K562 (cell line): ENCODE data around the gene IL6ST. TPM values are rescaled to one million over a fixed set of nuclear protein-coding genes. Genes with fewer than 3 reads are reported as not detected.

Experiments
- BACH1 ChIP-seq: fragments of 200-800 bp; sonication (Bioruptor generic); IDR thresholded peaks from 2 replicates; pipeline ENCODE4 v1.6.1; 2016; ENCODE audit warnings: missing genetic modification characterization, missing compliant biosample characterization
- CBX1 ChIP-seq: sonication (generic); IDR thresholded peaks from 2 replicates; pipeline ENCODE4 v1.6.1; 2016; ENCODE audit warnings: antibody characterized with exemption, low read depth, mild to moderate bottlenecking
- EP300 ChIP-seq: IDR thresholded peaks from 2 replicates; pipeline ENCODE4 v1.6.1; 2012; ENCODE audit warnings: low read length, improper control_type of control experiment
- ETV6 ChIP-seq, 3 experiments: fragments of 150-350 bp in 1 of 3; sonication (generic) in 1 of 3; formaldehyde crosslinking in 1 of 3; IDR thresholded peaks; 2 replicates each; pipeline versions ENCODE4 v1.6.1 to v1.8.0; 2014 to 2022; ENCODE audit warnings: borderline replicate concordance in 2 of 3, low read depth in 2 of 3, antibody characterized with exemption in 1 of 3, low read length in 1 of 3, mild to moderate bottlenecking in 1 of 3, missing genetic modification reagents in 1 of 3
- GTF2A2 ChIP-seq: IDR thresholded peaks from 2 replicates; pipeline ENCODE4 v1.6.1; 2016; ENCODE audit warnings: mild to moderate bottlenecking, missing genetic modification characterization, missing compliant biosample characterization
- KAT8 ChIP-seq: fragments of 450-650 bp; IDR thresholded peaks from 2 replicates; pipeline ENCODE4 v1.6.1; 2016; ENCODE audit warnings: low read depth, mild to moderate bottlenecking
- KDM5B ChIP-seq: fragments of 200-600 bp; sonication (generic); IDR thresholded peaks from 2 replicates; pipeline ENCODE4 v1.6.1; 2012; ENCODE audit warnings: low read depth, mild to moderate bottlenecking, moderate library complexity, low read length, control low read depth, inconsistent platforms; ENCODE audit not compliant: insufficient replicate concordance
- MECOM ChIP-seq: fragments of 250-450 bp; sonication (Bioruptor Pico); IDR thresholded peaks from 2 replicates; pipeline ENCODE4 v1.8.0; 2022; ENCODE audit warnings: inconsistent platforms
- MIER1 ChIP-seq: fragments of 450-650 bp; IDR thresholded peaks from 2 replicates; pipeline ENCODE4 v1.6.1; 2016; ENCODE audit warnings: antibody characterized with exemption, mild to moderate bottlenecking, low read depth
- PHF20 ChIP-seq: fragments of 450-650 bp; IDR thresholded peaks from 2 replicates; pipeline ENCODE4 v1.6.1; 2018; ENCODE audit not compliant: partially characterized antibody
- POLR2G ChIP-seq: fragments of 200-400 bp; formaldehyde crosslinking; IDR thresholded peaks from 2 replicates; pipeline ENCODE4 v1.6.1; 2017; ENCODE audit warnings: low read depth, mild to moderate bottlenecking, antibody characterized with exemption, low read length, moderate library complexity
- RAD51 ChIP-seq: fragments of 450-650 bp; IDR thresholded peaks from 2 replicates; pipeline ENCODE4 v1.7.1; 2016; ENCODE audit warnings: low read depth, mild to moderate bottlenecking, borderline replicate concordance
- RBM39 ChIP-seq: fragments of 200-400 bp; formaldehyde crosslinking; optimal IDR thresholded peaks from 2 replicates; pipeline ENCODE3; 2018; ENCODE audit warnings: low read depth, low read length
- ZNF76 ChIP-seq: fragments of 250-450 bp; sonication (Bioruptor Pico); IDR thresholded peaks from 2 replicates; pipeline ENCODE4 v1.4.0; 2020; ENCODE audit warnings: mild to moderate bottlenecking, moderate library complexity, borderline replicate concordance
- polyA plus RNA-seq, 8 experiments: library from polyadenylated mRNA; depleted of rRNA in 4 of 8; stranded (reverse) in 5 of 8; unstranded in 3 of 8; fragments of >200 nt; fragmentation: Nextera tagmentation in 2 of 8; fragmentation: Illumina TruSeq in 1 of 8; extraction: Ambion mirVana in 2 of 8; extraction: Trizol in 1 of 8; gene quantifications; 2 replicates each; pipeline versions ENCODE4 v1.2.1 to v1.2.3, GENCODE V29; 2011 to 2014; ENCODE audit warnings: inconsistent platforms in 1 of 8, missing spikeins in 1 of 8
- total RNA-seq, 7 experiments: library from RNA; depleted of rRNA in 6 of 7; stranded (reverse); fragments of >200 nt in 6 of 7; fragmentation: Illumina TruSeq in 2 of 7; extraction: Trizol in 2 of 7; gene quantifications; 2 replicates each; pipeline versions ENCODE4 v1.2.1 to v1.2.3, GENCODE V29; 2011 to 2021; ENCODE audit warnings: low replicate concordance in 1 of 7
- TF ChIP-seq, protein P1 (sequence below): fragments of 250-450 bp; sonication (Bioruptor Pico); IDR thresholded peaks from 2 replicates; pipeline ENCODE4 v1.8.0; 2022; ENCODE audit warnings: moderate library complexity, mild to moderate bottlenecking, inconsistent platforms
- TF ChIP-seq, protein P2 (sequence below): sonication (generic); formaldehyde crosslinking; IDR thresholded peaks from 2 replicates; pipeline ENCODE4 v1.8.0; 2022; ENCODE audit warnings: mild to moderate bottlenecking, missing genetic modification reagents
- TF ChIP-seq, protein P3 (sequence below), 2 experiments: IDR thresholded peaks; 2 replicates each; pipeline ENCODE4 v1.6.1; 2011; ENCODE audit warnings: borderline replicate concordance in 1 of 2, control low read depth in 1 of 2, low read depth in 1 of 2, low read length in 1 of 2, mild to moderate bottlenecking in 1 of 2, mixed read lengths in 1 of 2, moderate library complexity in 1 of 2; ENCODE audit not compliant: insufficient read depth in 1 of 2, insufficient read length in 1 of 2, poor library complexity in 1 of 2, severe bottlenecking in 1 of 2; ENCODE audit errors: extremely low read depth in 1 of 2
- TF ChIP-seq, protein P4 (sequence below): fragments of 250-450 bp; sonication (Bioruptor Pico); IDR thresholded peaks from 2 replicates; pipeline ENCODE4 v1.5.0; 2021
- TF ChIP-seq, protein P5 (sequence below): fragments of 450-650 bp; formaldehyde crosslinking; conservative IDR thresholded peaks from 2 replicates; pipeline ENCODE4 v1.4.0; 2022; ENCODE audit warnings: mild to moderate bottlenecking, missing genetic modification characterization

The IL6ST gene
- total and polyA plus RNA-seq, 9 of the 15 experiments (the other 6 are each of a cell fraction or from before 2014, with no cell fraction given): 2.0 to 27.0 (median 7.9) TPM

DNA sequence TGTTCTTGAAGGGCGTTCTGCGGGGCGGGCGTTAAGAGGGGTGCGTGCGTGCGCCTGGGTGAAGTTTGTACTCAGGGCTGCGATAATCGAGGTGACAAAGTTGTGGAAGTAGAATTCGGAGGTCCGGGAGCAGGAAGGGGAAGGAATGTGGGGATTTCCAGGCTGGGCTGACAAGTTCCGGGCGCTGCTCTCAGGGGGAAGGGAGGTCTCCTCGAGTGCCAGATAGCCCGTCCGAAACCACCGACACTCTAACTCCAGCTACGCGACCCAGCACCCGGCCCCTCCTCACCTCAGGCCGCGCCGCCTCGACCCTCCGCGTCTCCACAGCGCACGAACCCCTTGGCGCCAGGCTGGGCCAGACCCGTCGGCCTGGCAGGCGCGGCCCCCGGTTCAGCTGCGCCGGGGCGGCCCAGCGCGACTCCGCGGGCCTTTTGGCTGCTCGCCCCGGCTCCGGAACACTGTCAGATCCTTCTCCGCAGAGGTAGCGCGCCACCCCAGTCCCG lies at the start of gene IL6ST (continued):
- TF ChIP-seq KDM5B: peak; percentile 72
- no peak for TF ChIP-seq PHF20
- TF ChIP-seq GTF2A2: no peak
- no peak for TF ChIP-seq BACH1 (tag)
- TF ChIP-seq CBX1: no peak
- TF ChIP-seq MECOM (CRISPR knock-in tag): no peak
- TF ChIP-seq, protein P1, sequence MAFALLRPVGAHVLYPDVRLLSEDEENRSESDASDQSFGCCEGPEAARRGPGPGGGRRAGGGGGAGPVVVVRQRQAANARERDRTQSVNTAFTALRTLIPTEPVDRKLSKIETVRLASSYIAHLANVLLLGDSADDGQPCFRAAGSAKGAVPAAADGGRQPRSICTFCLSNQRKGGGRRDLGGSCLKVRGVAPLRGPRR (CRISPR knock-in tag): no peak
- TF ChIP-seq POLR2G: peak; percentile 95
- no peak for TF ChIP-seq MIER1
- no peak for TF ChIP-seq RAD51
- TF ChIP-seq, protein P2, sequence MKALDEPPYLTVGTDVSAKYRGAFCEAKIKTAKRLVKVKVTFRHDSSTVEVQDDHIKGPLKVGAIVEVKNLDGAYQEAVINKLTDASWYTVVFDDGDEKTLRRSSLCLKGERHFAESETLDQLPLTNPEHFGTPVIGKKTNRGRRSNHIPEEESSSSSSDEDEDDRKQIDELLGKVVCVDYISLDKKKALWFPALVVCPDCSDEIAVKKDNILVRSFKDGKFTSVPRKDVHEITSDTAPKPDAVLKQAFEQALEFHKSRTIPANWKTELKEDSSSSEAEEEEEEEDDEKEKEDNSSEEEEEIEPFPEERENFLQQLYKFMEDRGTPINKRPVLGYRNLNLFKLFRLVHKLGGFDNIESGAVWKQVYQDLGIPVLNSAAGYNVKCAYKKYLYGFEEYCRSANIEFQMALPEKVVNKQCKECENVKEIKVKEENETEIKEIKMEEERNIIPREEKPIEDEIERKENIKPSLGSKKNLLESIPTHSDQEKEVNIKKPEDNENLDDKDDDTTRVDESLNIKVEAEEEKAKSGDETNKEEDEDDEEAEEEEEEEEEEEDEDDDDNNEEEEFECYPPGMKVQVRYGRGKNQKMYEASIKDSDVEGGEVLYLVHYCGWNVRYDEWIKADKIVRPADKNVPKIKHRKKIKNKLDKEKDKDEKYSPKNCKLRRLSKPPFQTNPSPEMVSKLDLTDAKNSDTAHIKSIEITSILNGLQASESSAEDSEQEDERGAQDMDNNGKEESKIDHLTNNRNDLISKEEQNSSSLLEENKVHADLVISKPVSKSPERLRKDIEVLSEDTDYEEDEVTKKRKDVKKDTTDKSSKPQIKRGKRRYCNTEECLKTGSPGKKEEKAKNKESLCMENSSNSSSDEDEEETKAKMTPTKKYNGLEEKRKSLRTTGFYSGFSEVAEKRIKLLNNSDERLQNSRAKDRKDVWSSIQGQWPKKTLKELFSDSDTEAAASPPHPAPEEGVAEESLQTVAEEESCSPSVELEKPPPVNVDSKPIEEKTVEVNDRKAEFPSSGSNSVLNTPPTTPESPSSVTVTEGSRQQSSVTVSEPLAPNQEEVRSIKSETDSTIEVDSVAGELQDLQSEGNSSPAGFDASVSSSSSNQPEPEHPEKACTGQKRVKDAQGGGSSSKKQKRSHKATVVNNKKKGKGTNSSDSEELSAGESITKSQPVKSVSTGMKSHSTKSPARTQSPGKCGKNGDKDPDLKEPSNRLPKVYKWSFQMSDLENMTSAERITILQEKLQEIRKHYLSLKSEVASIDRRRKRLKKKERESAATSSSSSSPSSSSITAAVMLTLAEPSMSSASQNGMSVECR (CRISPR knock-in tag): 0 out of 2 replicates have a peak, but pooled peaks have one; percentile 69
- no peak for TF ChIP-seq KAT8
- 0 out of 4 replicates have a peak, but pooled peaks of 1 of the 2 experiments have one; percentile 25 for TF ChIP-seq ETV6 (IDR thresholded peaks at IDR 0.05; ENCODE audit: borderline replicate concordance in 1 of 2, low read depth in 2 of 2, low read length in 1 of 2)
- TF ChIP-seq ETV6 (CRISPR knock-in tag; IDR thresholded peaks at IDR 0.05; ENCODE audit: borderline replicate concordance): no peak
- TF ChIP-seq, protein P3, sequence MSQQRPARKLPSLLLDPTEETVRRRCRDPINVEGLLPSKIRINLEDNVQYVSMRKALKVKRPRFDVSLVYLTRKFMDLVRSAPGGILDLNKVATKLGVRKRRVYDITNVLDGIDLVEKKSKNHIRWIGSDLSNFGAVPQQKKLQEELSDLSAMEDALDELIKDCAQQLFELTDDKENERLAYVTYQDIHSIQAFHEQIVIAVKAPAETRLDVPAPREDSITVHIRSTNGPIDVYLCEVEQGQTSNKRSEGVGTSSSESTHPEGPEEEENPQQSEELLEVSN (IDR thresholded peaks at IDR 0.05; ENCODE audit: borderline replicate concordance in 1 of 2, extremely low read depth in 1 of 2, insufficient read depth in 1 of 2, insufficient read length in 1 of 2, low read depth in 1 of 2, low read length in 1 of 2, poor library complexity in 1 of 2, severe bottlenecking in 1 of 2): peak; percentile 19 to 36
- TF ChIP-seq, protein P4, sequence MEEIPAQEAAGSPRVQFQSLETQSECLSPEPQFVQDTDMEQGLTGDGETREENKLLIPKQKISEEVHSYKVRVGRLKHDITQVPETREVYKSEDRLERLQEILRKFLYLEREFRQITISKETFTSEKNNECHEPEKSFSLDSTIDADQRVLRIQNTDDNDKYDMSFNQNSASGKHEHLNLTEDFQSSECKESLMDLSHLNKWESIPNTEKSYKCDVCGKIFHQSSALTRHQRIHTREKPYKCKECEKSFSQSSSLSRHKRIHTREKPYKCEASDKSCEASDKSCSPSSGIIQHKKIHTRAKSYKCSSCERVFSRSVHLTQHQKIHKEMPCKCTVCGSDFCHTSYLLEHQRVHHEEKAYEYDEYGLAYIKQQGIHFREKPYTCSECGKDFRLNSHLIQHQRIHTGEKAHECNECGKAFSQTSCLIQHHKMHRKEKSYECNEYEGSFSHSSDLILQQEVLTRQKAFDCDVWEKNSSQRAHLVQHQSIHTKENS (CRISPR knock-in tag): no peak
- no peak for TF ChIP-seq ZNF76
- TF ChIP-seq, protein P5, sequence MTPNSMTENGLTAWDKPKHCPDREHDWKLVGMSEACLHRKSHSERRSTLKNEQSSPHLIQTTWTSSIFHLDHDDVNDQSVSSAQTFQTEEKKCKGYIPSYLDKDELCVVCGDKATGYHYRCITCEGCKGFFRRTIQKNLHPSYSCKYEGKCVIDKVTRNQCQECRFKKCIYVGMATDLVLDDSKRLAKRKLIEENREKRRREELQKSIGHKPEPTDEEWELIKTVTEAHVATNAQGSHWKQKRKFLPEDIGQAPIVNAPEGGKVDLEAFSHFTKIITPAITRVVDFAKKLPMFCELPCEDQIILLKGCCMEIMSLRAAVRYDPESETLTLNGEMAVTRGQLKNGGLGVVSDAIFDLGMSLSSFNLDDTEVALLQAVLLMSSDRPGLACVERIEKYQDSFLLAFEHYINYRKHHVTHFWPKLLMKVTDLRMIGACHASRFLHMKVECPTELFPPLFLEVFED: peak; percentile 69; the same call in 1 of the 2 replicates
- no peak for TF ChIP-seq EP300
- no peak for TF ChIP-seq RBM39
